ENCODE data around the gene GRPEL1.

Gene GRPEL1

DNA sequence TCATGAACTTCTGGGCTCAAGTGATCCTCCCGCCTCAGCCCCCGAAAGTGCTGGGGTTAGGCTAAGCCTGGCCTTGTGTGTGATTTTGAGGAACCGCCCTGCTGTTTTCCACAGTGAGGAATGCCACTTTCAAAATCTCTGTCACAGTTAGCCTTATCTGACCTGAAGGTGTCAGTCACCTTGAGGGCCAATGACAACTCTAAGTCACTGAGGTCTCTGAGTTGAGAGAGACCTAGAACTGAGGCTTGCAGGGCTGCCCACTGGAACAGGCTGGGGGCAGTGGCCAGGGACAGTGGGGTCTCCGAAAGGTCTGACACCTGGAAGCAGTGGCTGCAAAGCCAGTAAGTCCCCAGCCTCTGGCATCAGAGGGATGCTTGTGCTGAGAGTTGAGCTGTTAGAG, 18.6 kb downstream of the GRPEL1 start:
- TF ChIP-seq TAF1 (IDR thresholded peaks at IDR 0.05; ENCODE audit: borderline replicate concordance, insufficient read depth, low read length) (no peak), FOXP2 (optimal IDR thresholded peaks at IDR 0.05; ENCODE audit: borderline replicate concordance, extremely low read depth, extremely low read length, insufficient read depth) (no peak), SIN3A (IDR thresholded peaks at IDR 0.05; ENCODE audit: borderline replicate concordance, insufficient read depth, low read length) (no peak), POLR2AphosphoS5 (IDR thresholded peaks at IDR 0.05; ENCODE audit: low read depth, low read length) (no peak)
- TF ChIP-seq, protein P1, sequence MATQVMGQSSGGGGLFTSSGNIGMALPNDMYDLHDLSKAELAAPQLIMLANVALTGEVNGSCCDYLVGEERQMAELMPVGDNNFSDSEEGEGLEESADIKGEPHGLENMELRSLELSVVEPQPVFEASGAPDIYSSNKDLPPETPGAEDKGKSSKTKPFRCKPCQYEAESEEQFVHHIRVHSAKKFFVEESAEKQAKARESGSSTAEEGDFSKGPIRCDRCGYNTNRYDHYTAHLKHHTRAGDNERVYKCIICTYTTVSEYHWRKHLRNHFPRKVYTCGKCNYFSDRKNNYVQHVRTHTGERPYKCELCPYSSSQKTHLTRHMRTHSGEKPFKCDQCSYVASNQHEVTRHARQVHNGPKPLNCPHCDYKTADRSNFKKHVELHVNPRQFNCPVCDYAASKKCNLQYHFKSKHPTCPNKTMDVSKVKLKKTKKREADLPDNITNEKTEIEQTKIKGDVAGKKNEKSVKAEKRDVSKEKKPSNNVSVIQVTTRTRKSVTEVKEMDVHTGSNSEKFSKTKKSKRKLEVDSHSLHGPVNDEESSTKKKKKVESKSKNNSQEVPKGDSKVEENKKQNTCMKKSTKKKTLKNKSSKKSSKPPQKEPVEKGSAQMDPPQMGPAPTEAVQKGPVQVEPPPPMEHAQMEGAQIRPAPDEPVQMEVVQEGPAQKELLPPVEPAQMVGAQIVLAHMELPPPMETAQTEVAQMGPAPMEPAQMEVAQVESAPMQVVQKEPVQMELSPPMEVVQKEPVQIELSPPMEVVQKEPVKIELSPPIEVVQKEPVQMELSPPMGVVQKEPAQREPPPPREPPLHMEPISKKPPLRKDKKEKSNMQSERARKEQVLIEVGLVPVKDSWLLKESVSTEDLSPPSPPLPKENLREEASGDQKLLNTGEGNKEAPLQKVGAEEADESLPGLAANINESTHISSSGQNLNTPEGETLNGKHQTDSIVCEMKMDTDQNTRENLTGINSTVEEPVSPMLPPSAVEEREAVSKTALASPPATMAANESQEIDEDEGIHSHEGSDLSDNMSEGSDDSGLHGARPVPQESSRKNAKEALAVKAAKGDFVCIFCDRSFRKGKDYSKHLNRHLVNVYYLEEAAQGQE (IDR thresholded peaks at IDR 0.05; ENCODE audit: insufficient read depth in 1 of 2, low read depth in 2 of 2, low read length in 2 of 2): no peak

DNA sequence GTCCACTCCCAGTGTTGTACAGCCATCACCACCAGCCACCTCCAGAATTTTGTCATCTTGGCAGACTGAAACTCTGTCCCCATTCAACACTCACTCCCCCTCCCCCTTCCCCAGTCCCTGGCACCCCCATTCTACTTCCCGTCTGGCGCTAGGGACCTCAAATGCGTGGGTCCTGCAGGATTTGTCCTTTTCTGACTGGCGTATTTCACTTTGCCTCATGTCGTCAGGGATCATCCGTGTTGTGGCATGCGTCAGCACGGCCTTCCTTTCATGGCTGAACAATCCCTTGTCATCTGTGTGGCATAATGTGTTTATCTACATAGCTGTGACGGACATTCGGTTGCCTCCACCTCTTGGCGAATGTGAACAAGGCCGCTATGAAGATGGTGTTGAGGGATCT, 19.2 kb downstream of the GRPEL1 start:
- TF ChIP-seq FOXP2 (optimal IDR thresholded peaks at IDR 0.05; ENCODE audit: borderline replicate concordance, extremely low read depth, extremely low read length, insufficient read depth) (no peak), POLR2AphosphoS5 (IDR thresholded peaks at IDR 0.05; ENCODE audit: low read depth, low read length) (no peak), SIN3A (IDR thresholded peaks at IDR 0.05; ENCODE audit: borderline replicate concordance, insufficient read depth, low read length) (no peak), TAF1 (IDR thresholded peaks at IDR 0.05; ENCODE audit: borderline replicate concordance, insufficient read depth, low read length) (no peak)
- TF ChIP-seq, protein P1 (IDR thresholded peaks at IDR 0.05; ENCODE audit: insufficient read depth in 1 of 2, low read depth in 2 of 2, low read length in 2 of 2): no peak

DNA sequence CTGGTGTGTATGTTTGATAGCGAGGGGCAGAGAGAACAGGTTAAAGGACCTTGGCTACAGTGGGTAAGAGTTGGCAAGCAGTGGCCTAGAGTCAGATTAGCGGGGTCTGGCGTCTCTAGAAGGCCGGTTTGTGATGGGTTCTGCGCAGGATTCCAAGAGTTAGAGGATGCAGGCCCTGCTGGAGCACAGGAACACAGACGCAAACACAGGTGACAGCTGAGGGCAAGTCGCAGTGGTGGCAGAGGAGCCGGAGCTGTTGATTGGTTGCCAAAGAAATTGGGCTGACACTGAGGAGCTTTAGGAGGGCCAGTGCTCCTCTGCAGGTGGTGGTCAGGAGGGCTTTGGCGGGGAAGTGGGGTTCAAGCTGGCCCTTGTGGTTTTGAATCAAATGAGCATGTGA, 20.9 kb downstream of the GRPEL1 start:
- no peak for TF ChIP-seq TAF1 (IDR thresholded peaks at IDR 0.05; ENCODE audit: borderline replicate concordance, insufficient read depth, low read length)
- no peak for TF ChIP-seq SIN3A (IDR thresholded peaks at IDR 0.05; ENCODE audit: borderline replicate concordance, insufficient read depth, low read length)
- no peak for TF ChIP-seq POLR2AphosphoS5 (IDR thresholded peaks at IDR 0.05; ENCODE audit: low read depth, low read length)
- TF ChIP-seq FOXP2 (optimal IDR thresholded peaks at IDR 0.05; ENCODE audit: borderline replicate concordance, extremely low read depth, extremely low read length, insufficient read depth): no peak
- TF ChIP-seq, protein P1 (IDR thresholded peaks at IDR 0.05; ENCODE audit: insufficient read depth in 1 of 2, low read depth in 2 of 2, low read length in 2 of 2): no peak

DNA sequence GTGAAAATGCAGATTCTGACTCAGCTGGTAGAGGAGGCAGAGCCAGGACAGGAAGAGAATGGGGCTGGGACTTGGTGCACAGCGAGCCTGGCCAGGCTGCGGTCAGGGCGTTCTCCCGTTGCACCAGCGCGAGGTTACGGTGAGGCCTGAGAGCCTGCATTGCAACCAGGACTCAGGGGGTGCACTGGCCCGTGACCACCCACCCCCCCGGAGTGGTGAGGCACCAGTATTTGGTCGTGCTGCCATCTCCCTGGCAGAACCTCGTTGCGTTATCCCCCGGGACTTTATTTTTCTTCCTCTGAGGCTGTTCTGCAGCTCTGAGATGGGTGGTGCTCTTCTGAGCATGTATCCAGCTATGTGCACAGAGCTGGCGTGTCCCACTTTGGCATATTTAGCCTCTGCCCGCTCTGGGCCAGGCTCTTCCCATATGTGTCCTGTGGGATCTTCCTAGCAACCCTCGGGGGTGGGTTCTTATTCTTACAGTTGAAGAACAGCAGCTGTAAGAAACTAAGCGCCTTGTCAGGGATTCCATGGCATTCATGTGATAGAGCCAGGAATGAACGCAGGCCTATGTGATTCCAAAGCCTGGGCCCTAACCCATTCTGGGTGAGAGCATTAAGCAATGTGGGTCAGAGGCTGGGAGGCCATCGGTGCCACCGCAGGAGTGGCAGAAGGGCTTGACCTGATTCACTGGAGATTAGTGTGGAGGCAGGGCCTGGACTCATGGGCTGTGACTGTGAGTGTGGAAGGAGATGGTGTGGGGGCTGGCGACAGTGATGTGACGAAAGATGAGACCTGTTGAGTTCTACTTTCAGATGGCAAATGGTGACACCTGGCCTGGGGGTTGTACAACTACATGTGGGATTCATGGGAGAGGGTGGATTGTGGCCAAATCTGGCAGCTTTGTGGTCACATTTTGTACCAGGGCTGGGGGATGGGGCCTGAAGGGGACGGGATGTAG, 21.6 kb downstream of the GRPEL1 start:
- TF ChIP-seq SIN3A (IDR thresholded peaks at IDR 0.05; ENCODE audit: borderline replicate concordance, insufficient read depth, low read length) (no peak), TAF1 (IDR thresholded peaks at IDR 0.05; ENCODE audit: borderline replicate concordance, insufficient read depth, low read length) (no peak), POLR2AphosphoS5 (IDR thresholded peaks at IDR 0.05; ENCODE audit: low read depth, low read length) (no peak)

DNA sequence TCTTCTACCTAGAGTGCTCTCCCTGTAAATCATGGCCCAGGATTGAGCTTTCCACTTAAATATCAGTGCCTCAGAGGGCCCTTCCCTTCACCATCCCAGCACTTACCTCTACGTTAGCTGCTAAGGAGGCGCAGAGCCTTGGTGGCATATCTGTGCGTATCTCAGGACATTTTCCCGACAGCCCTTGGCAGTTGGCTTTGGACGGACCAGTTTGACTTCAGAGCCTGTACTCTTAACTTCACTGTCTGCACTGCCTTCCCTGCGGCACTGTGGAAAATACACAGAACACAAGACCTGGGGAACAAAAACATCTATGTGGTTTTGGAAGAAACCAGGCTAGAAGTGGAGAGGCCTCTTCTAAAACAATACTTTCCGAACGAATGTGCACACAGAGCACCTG, 22.3 kb downstream of the GRPEL1 start:
- TF ChIP-seq, protein P1 (IDR thresholded peaks at IDR 0.05; ENCODE audit: insufficient read depth in 1 of 2, low read depth in 2 of 2, low read length in 2 of 2): no peak
- TF ChIP-seq POLR2AphosphoS5 (IDR thresholded peaks at IDR 0.05; ENCODE audit: low read depth, low read length) (no peak), SIN3A (IDR thresholded peaks at IDR 0.05; ENCODE audit: borderline replicate concordance, insufficient read depth, low read length) (no peak)
